H1 (cell line): ENCODE results near the gene SYVN1. TPM values are rescaled to one million over a fixed set of nuclear protein-coding genes. Genes with fewer than 3 reads are reported as not detected.
A peak's percentile ranks its signal among the peaks of the same experiment; 100 is the strongest.

Experiments used
- CTCF ChIA-PET: fragments of 300-600 bp; sonication (Branson Sonifier 250); formaldehyde crosslinking; loops from one replicate; lab custom pipeline; 2021; ENCODE audit not compliant: partially characterized antibody; lab: Charles Lee
- POLR2A ChIA-PET: fragments of 300-600 bp; sonication (Branson Sonifier 250); formaldehyde crosslinking; loops from one replicate; lab custom pipeline; 2021; ENCODE audit warnings: inconsistent platforms; ENCODE audit not compliant: partially characterized antibody; lab: Charles Lee
- DNase-seq, 2 experiments: peaks; one replicate each; pipeline versions ENCODE4 v3.0.0 to v3.0.0-alpha.2; 2010 to 2022; ENCODE audit warnings: low spot score in 2 of 2, low read depth in 1 of 2, mixed read lengths in 1 of 2
- FAIRE-seq: peaks from 2 replicates; lab custom pipeline; 2011; peaks lifted over from hg19 to GRCh38; lab: Jason Lieb, UNC
- H2AFZ ChIP-seq: 2 replicates; pipeline ENCODE4 v1.8.1; 2012; ENCODE audit warnings: low read length, inconsistent platforms
- H2AK5ac ChIP-seq: 2 replicates; pipeline ENCODE4 v1.6.1; 2013; ENCODE audit warnings: low read depth, low read length
- H2BK120ac ChIP-seq: replicated peaks from 2 replicates; pipeline ENCODE3; 2013; ENCODE audit warnings: low read depth, low read length, inconsistent platforms
- H2BK12ac ChIP-seq: 2 replicates; pipeline ENCODE4 v1.6.1; 2013; ENCODE audit warnings: low read depth, low read length
- H2BK15ac ChIP-seq: 2 replicates; pipeline ENCODE4 v1.6.1; 2013; ENCODE audit warnings: low read length
- H2BK20ac ChIP-seq: 2 replicates; pipeline ENCODE4 v1.6.1; 2013; ENCODE audit warnings: low read length
- H2BK5ac ChIP-seq: 2 replicates; pipeline ENCODE4 v1.6.1; 2013; ENCODE audit warnings: low read depth, low read length
- H3K14ac ChIP-seq: 2 replicates; pipeline ENCODE4 v1.6.1; 2013; ENCODE audit warnings: inconsistent platforms; ENCODE audit not compliant: insufficient read length
- H3K18ac ChIP-seq: 2 replicates; pipeline ENCODE4 v1.6.1; 2013; ENCODE audit warnings: low read length; ENCODE audit errors: extremely low read depth
- H3K23ac ChIP-seq: 2 replicates; pipeline ENCODE4 v1.6.1; 2013; ENCODE audit warnings: inconsistent platforms; ENCODE audit not compliant: insufficient read length
- H3K23me2 ChIP-seq: 2 replicates; pipeline ENCODE4 v1.6.1; 2013; ENCODE audit warnings: low read depth, low read length
- H3K27ac ChIP-seq: 2 replicates; pipeline ENCODE4 v1.6.1; 2011; ENCODE audit warnings: low read depth, low read length, inconsistent platforms
- H3K27me3 ChIP-seq, 4 experiments: replicated peaks in 1 of 4; 1 replicate in 1 of 4; 2 replicates in 3 of 4; pipeline versions ENCODE4 v1.6.1 to v1.8.1; 2011 to 2013; ENCODE audit warnings: low read length in 3 of 4, mild to moderate bottlenecking in 3 of 4, inconsistent platforms in 2 of 4, mixed read lengths in 2 of 4, moderate library complexity in 1 of 4; ENCODE audit not compliant: control insufficient read depth in 3 of 4, insufficient read depth in 3 of 4; ENCODE audit errors: extremely low read depth in 1 of 4
- H3K36me3 ChIP-seq, 4 experiments: 2 replicates each; pipeline versions ENCODE4 v1.6.1 to v1.8.1; 2011 to 2013; ENCODE audit warnings: mild to moderate bottlenecking in 4 of 4, low read length in 3 of 4, moderate library complexity in 2 of 4, control low read depth in 1 of 4, inconsistent platforms in 1 of 4; ENCODE audit not compliant: insufficient read depth in 4 of 4, control insufficient read depth in 2 of 4
- H3K4ac ChIP-seq: replicated peaks from 2 replicates; pipeline ENCODE3; 2013; ENCODE audit warnings: low read length, low read depth, mixed read lengths, inconsistent platforms; ENCODE audit not compliant: insufficient read length
- H3K4me1 ChIP-seq, 4 experiments: replicated peaks in 1 of 4; 1 replicate in 1 of 4; 2 replicates in 3 of 4; pipeline versions ENCODE4 v1.6.1 to v1.8.1; 2011 to 2013; ENCODE audit warnings: low read length in 3 of 4, inconsistent platforms in 2 of 4, mixed read lengths in 1 of 4; ENCODE audit not compliant: insufficient read depth in 4 of 4, control insufficient read depth in 3 of 4
- H3K4me2 ChIP-seq, 2 experiments: 2 replicates each; pipeline versions ENCODE4 v1.6.1 to v1.8.1; 2011 to 2013; ENCODE audit warnings: low read depth in 2 of 2, low read length in 2 of 2, control low read depth in 1 of 2, inconsistent platforms in 1 of 2, mild to moderate bottlenecking in 1 of 2; ENCODE audit not compliant: insufficient read depth in 1 of 2
- H3K4me3 ChIP-seq, 4 experiments: fragments of 200-600, 300-600 bp in 1 of 4; sonication (generic), shearing (Covaris generic), sonication (Bioruptor Twin) in 1 of 4; 2 replicates each; pipeline versions ENCODE4 v1.5.1 to v1.8.1; 2011 to 2016; ENCODE audit warnings: low read length in 4 of 4, low read depth in 3 of 4, control low read depth in 2 of 4, inconsistent platforms in 2 of 4, mild to moderate bottlenecking in 2 of 4, mixed read lengths in 1 of 4, moderate library complexity in 1 of 4; ENCODE audit not compliant: insufficient read depth in 2 of 4; ENCODE audit errors: extremely low read depth in 1 of 4
- H3K56ac ChIP-seq: replicated peaks from 2 replicates; pipeline ENCODE3; 2013; ENCODE audit warnings: low read depth, mild to moderate bottlenecking, mixed read lengths, low read length, inconsistent platforms; ENCODE audit not compliant: insufficient read length
- H3K79me1 ChIP-seq: 2 replicates; pipeline ENCODE4 v1.6.1; 2013; ENCODE audit warnings: low read depth, low read length, control low read depth
- H3K79me2 ChIP-seq, 2 experiments: 2 replicates each; pipeline versions ENCODE4 v1.6.1 to v1.8.1; 2012 to 2013; ENCODE audit warnings: low read length in 2 of 2, mild to moderate bottlenecking in 2 of 2, inconsistent platforms in 1 of 2; ENCODE audit not compliant: insufficient read depth in 2 of 2, control insufficient read depth in 1 of 2
- H3K9ac ChIP-seq, 4 experiments: replicated peaks in 1 of 4; 1 replicate in 1 of 4; 2 replicates in 3 of 4; pipeline versions ENCODE4 v1.6.1 to v1.8.1; 2011 to 2013; ENCODE audit warnings: low read depth in 3 of 4, low read length in 3 of 4, control low read depth in 2 of 4, mild to moderate bottlenecking in 2 of 4, moderate library complexity in 2 of 4, inconsistent platforms in 1 of 4; ENCODE audit errors: extremely low read depth in 1 of 4
- H3K9me3 ChIP-seq, 2 experiments: 2 replicates each; pipeline versions ENCODE4 v1.6.1 to v1.8.1; 2012 to 2013; ENCODE audit warnings: mild to moderate bottlenecking in 2 of 2, moderate library complexity in 2 of 2, control low read depth in 1 of 2, inconsistent platforms in 1 of 2, low read depth in 1 of 2, low read length in 1 of 2, mixed read lengths in 1 of 2; ENCODE audit not compliant: insufficient read depth in 2 of 2
- H4K20me1 ChIP-seq, 2 experiments: replicated peaks in 1 of 2; 2 replicates each; pipeline versions ENCODE3 to v1.8.1; 2011 to 2013; ENCODE audit warnings: inconsistent platforms in 2 of 2, low read length in 2 of 2, mild to moderate bottlenecking in 1 of 2; ENCODE audit not compliant: insufficient read depth in 2 of 2, control insufficient read depth in 1 of 2
- H4K5ac ChIP-seq: 2 replicates; pipeline ENCODE4 v1.6.1; 2013; ENCODE audit warnings: low read length, low read depth, mixed read lengths, inconsistent platforms; ENCODE audit not compliant: insufficient read length
- H4K8ac ChIP-seq: 2 replicates; pipeline ENCODE4 v1.8.0; 2013; ENCODE audit warnings: mild to moderate bottlenecking, moderate library complexity, low read length, inconsistent platforms; ENCODE audit not compliant: insufficient read depth; ENCODE audit errors: extremely low read depth
- H4K91ac ChIP-seq: replicated peaks from 2 replicates; pipeline ENCODE3; 2013; ENCODE audit warnings: low read length, mixed read lengths, inconsistent platforms; ENCODE audit not compliant: insufficient read length
- JUND ChIP-seq: IDR thresholded peaks from 2 replicates; pipeline ENCODE4 v1.6.1; 2011; ENCODE audit warnings: mild to moderate bottlenecking, improper control_type of control experiment, low read length
- KDM4A ChIP-seq: IDR thresholded peaks from one replicate; pipeline ENCODE4 v1.7.1; 2012; ENCODE audit warnings: low read depth, mild to moderate bottlenecking, moderate library complexity, low read length, inconsistent platforms; ENCODE audit not compliant: severe bottlenecking
- NANOG ChIP-seq: IDR thresholded peaks from 2 replicates; pipeline ENCODE4 v1.6.1; 2011; ENCODE audit warnings: low read length, low read depth, mild to moderate bottlenecking, inconsistent platforms; ENCODE audit not compliant: insufficient read depth, poor library complexity, severe bottlenecking
- NRF1 ChIP-seq: IDR thresholded peaks from 2 replicates; pipeline ENCODE4 v1.6.1; 2011; ENCODE audit warnings: mild to moderate bottlenecking, low read depth, low read length, improper control_type of control experiment
- POLR2A ChIP-seq, 2 experiments: IDR thresholded peaks; 1 replicate in 1 of 2; 2 replicates in 1 of 2; pipeline ENCODE4 v1.6.1; 2011; ENCODE audit warnings: low read depth in 2 of 2, low read length in 2 of 2, mild to moderate bottlenecking in 2 of 2; ENCODE audit errors: control extremely low read depth in 1 of 2
- RAD21 ChIP-seq, 2 experiments: IDR thresholded peaks in 1 of 2; conservative IDR thresholded peaks in 1 of 2; 2 replicates each; pipeline ENCODE4 v1.6.1; 2011; ENCODE audit warnings: low read depth in 2 of 2, low read length in 2 of 2, improper control_type of control experiment in 1 of 2, inconsistent platforms in 1 of 2, mild to moderate bottlenecking in 1 of 2, moderate library complexity in 1 of 2
- SIX5 ChIP-seq: IDR thresholded peaks from 2 replicates; pipeline ENCODE4 v1.6.1; 2011; ENCODE audit warnings: mild to moderate bottlenecking, low read depth, low read length
- SP4 ChIP-seq: IDR thresholded peaks from 2 replicates; pipeline ENCODE4 v1.6.1; 2012; ENCODE audit warnings: low read length, inconsistent platforms
- TAF7 ChIP-seq: optimal IDR thresholded peaks from 2 replicates; pipeline ENCODE3; 2011; ENCODE audit warnings: low read depth, mild to moderate bottlenecking, inconsistent platforms, low read length, moderate library complexity, borderline replicate concordance
- WGBS, 2 experiments: shearing (Covaris generic) in 1 of 2; methylation state at CpG; one replicate each; pipeline versions ENCODE4 v1.1.6 to v1.1.7; 2013 to 2015; ENCODE audit warnings: low lambda C conversion rate in 2 of 2, mixed read lengths in 2 of 2, inconsistent platforms in 1 of 2, low coverage in 1 of 2, missing lambda C conversion rate in 1 of 2; ENCODE audit not compliant: insufficient replicate concordance in 2 of 2, insufficient coverage in 1 of 2, insufficient read length in 1 of 2; ENCODE audit errors: extremely low coverage in 1 of 2, missing lambda C conversion rate in 1 of 2; 5-methylcytosine and 5-hydroxymethylcytosine counted together
- polyA plus RNA-seq, 7 experiments: library from polyadenylated mRNA; depleted of rRNA in 3 of 7; stranded (reverse) in 5 of 7; unstranded in 2 of 7; fragments of >200 nt in 5 of 7; fragments of 200-250 nt in 2 of 7; gene quantifications; 1 replicate in 5 of 7; 2 replicates in 1 of 7; 4 replicates in 1 of 7; pipeline versions ENCODE4 v1.2.1 to v1.2.3, GENCODE V29; 2011 to 2013; ENCODE audit warnings: missing spikeins in 2 of 7, mixed read lengths in 2 of 7
- total RNA-seq: library from RNA; stranded (reverse); fragmentation: NEBNext Ultra II Directional; extraction: Animal tissue kit (Norgen Biotek cat#: 25700); gene quantifications from 2 replicates; pipeline ENCODE4 v1.2.1, GENCODE V29; 2021
- TF ChIP-seq, protein P1 (sequence below): IDR thresholded peaks from 2 replicates; pipeline ENCODE4 v1.6.1; 2012; ENCODE audit warnings: low read length, inconsistent platforms
- TF ChIP-seq, protein P2 (sequence below): IDR thresholded peaks from 2 replicates; pipeline ENCODE4 v1.6.1; 2012; ENCODE audit warnings: inconsistent platforms

Gene SYVN1
- total and polyA plus RNA-seq, 2 of the 8 experiments (the other 6 are each of a cell fraction or from before 2014, with no cell fraction given): 27.8 to 29.4 TPM

- Histone ChIP-seq H2BK5ac (no peak overlapping the region), H3K4me1 (peaks cover 0 to 13% (median 7%) of the 10 kb centered on the region in 4 experiments; a peak in 6 of 7 replicates), H3K36me3 (peaks cover 16 to 48% (median 39%) of the 10 kb centered on the region in 4 experiments), H4K8ac (no peak overlapping the region), H3K23me2 (peaks cover 14% of the 10 kb centered on the region), H3K9ac (no peak overlapping the region), H2AK5ac (no peak overlapping the region), H2BK20ac (no peak overlapping the region), H3K4me3 (no peak overlapping the region), H3K23ac (no peak overlapping the region), H3K79me2 (peaks cover 0 to 15% of the 10 kb centered on the region in 2 experiments; a peak in 1 of 4 replicates), H3K79me1 (peaks cover 3% of the 10 kb centered on the region; the same call in 1 of the 2 replicates), H3K4ac (no peak overlapping the region), H2AFZ (no peak overlapping the region), H2BK120ac (no peak overlapping the region), H3K9me3 (no peaks in the 10 kb centered on the region), H3K56ac (no peak overlapping the region), H3K18ac (no peak overlapping the region), H3K27me3 (no peaks in the 10 kb centered on the region), H4K91ac (no peak overlapping the region), H3K14ac (no peak overlapping the region), H3K27ac (no peak overlapping the region), H4K20me1 (peaks cover 0 to 16% of the 10 kb centered on the region in 2 experiments), H3K4me2 (no peak overlapping the region), H2BK12ac (0 out of 2 replicates have a peak overlapping the region, but pooled peaks have one; percentile 27), H4K5ac (no peak overlapping the region), H2BK15ac (no peak overlapping the region)
- ChIA-PET POLR2A (interaction anchor here (1.0 to 15.8 kb wide), 3 partner anchors 13 to 38 kb away, joined by 3 to 305 read pairs (median 11); partner anchors contain the start of genes FAU, MRPL49, TM7SF2 and ZNHIT2), CTCF (interaction anchor here (0.8 to 9.5 kb wide), 7 partner anchors 9 to 284 kb away, joined by 3 to 71 read pairs (median 4); partner anchors contain the start of genes CAPN1, FAU, MRPL49 and TM7SF2)
- FAIRE-seq (no peak), DNase-seq (no peak)
- WGBS, 2 experiments: 84% methylated on average over 3 of the region's 3 CpGs; no CpG with 5 or more reads in 1 of the 2 experiments
- TF ChIP-seq TAF7 (no peak), KDM4A (no peak), SIX5 (no peak), RAD21 (IDR thresholded peaks at IDR 0.05 in 1 of 2, conservative IDR thresholded peaks at IDR 0.05 in 1 of 2; ENCODE audit: low read depth in 2 of 2, low read length in 2 of 2) (no peak), NANOG (no peak), JUND (no peak), SP4 (no peak), NRF1 (no peak), POLR2A (IDR thresholded peaks at IDR 0.05; ENCODE audit: control extremely low read depth in 1 of 2, low read depth in 2 of 2, low read length in 2 of 2) (no peak)
- TF ChIP-seq, protein P1, sequence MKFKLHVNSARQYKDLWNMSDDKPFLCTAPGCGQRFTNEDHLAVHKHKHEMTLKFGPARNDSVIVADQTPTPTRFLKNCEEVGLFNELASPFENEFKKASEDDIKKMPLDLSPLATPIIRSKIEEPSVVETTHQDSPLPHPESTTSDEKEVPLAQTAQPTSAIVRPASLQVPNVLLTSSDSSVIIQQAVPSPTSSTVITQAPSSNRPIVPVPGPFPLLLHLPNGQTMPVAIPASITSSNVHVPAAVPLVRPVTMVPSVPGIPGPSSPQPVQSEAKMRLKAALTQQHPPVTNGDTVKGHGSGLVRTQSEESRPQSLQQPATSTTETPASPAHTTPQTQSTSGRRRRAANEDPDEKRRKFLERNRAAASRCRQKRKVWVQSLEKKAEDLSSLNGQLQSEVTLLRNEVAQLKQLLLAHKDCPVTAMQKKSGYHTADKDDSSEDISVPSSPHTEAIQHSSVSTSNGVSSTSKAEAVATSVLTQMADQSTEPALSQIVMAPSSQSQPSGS: no peak
- TF ChIP-seq, protein P2, sequence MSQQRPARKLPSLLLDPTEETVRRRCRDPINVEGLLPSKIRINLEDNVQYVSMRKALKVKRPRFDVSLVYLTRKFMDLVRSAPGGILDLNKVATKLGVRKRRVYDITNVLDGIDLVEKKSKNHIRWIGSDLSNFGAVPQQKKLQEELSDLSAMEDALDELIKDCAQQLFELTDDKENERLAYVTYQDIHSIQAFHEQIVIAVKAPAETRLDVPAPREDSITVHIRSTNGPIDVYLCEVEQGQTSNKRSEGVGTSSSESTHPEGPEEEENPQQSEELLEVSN: no peak
These were observed 2.9 kb downstream of the SYVN1 start for GRCh38 chr11:65131417-65131776.
